Peyer's patch (tissue), 4 donors: ENCODE results near the gene RASAL2.

Experiments
- CTCF ChIP-seq, 6 experiments: fragments of 450-650 bp in 4 of 6; fragments of 200-600 bp in 2 of 6; sonication (generic) in 1 of 6; IDR thresholded peaks; one replicate each; pipeline ENCODE4 v1.5.1; 2017 to 2019; ENCODE audit warnings: antibody characterized with exemption in 6 of 6, mild to moderate bottlenecking in 3 of 6, moderate library complexity in 1 of 6
- POLR2A ChIP-seq, 2 donors: fragments of 450-650 bp; IDR thresholded peaks; one replicate each; pipeline ENCODE4 v1.5.1; 2017; ENCODE audit warnings: antibody characterized with exemption in 2 of 2, mild to moderate bottlenecking in 2 of 2, moderate library complexity in 2 of 2

GRCh38 chr1:178055779-178056471, 38.0 kb upstream of the RASAL2 start:
- peak in 4 of 6 experiments; percentile 6 to 53 (median 30) for TF ChIP-seq CTCF (IDR thresholded peaks at IDR 0.05)
- TF ChIP-seq POLR2A (IDR thresholded peaks at IDR 0.05), result no peak
